ENCODE results near the gene APMAP. TPM values are rescaled to one million over a fixed set of nuclear protein-coding genes. Genes with fewer than 3 reads are reported as not detected.

Gene APMAP
- total and polyA plus RNA-seq, 4 donors, result 132 to 378 (median 234) TPM

- WGBS, result 97% methylated on average over 16 of the region's 16 CpGs
- H3K27ac ChIP-seq (ENCODE audit: low read depth in 1 of 2, low read length in 2 of 2), result no peak overlapping the region
- H3K27me3 ChIP-seq (ENCODE audit: control insufficient read depth in 4 of 4, insufficient read depth in 4 of 4, low read length in 3 of 4), result no peaks in the 10 kb centered on the region
- H3K4me3 ChIP-seq (ENCODE audit: low read depth in 1 of 3, low read length in 3 of 3), result no peak overlapping the region
- no peak for DNase-seq (ENCODE audit: low spot score)
- H3K4me1 ChIP-seq (ENCODE audit: control insufficient read depth in 4 of 4, insufficient read depth in 4 of 4, low read length in 3 of 4), result peaks cover 0 to 5% (median 0%) of the 10 kb centered on the region in 4 donors
- H3K9ac ChIP-seq (ENCODE audit: low read depth in 1 of 2, low read length in 2 of 2), result no peak overlapping the region
- H3K36me3 ChIP-seq (ENCODE audit: control insufficient read depth in 4 of 4, insufficient read depth in 3 of 4, low read depth in 1 of 4, low read length in 3 of 4), result no peaks in the 10 kb centered on the region
- H3K9me3 ChIP-seq (ENCODE audit: control insufficient read depth in 4 of 4, low read length in 3 of 4), result no peaks in the 10 kb centered on the region
- TF ChIP-seq ZBTB33 (IDR thresholded peaks at IDR 0.05) (no peak), FOXA1 (IDR thresholded peaks at IDR 0.05) (no peak), NR2F2 (IDR thresholded peaks at IDR 0.05) (no peak), JUND (IDR thresholded peaks at IDR 0.05) (no peak), HNF4A (conservative IDR thresholded peaks at IDR 0.05) (no peak), RXRA (IDR thresholded peaks at IDR 0.05) (no peak), SP1 (IDR thresholded peaks at IDR 0.05) (no peak), EGR1 (IDR thresholded peaks at IDR 0.05; ENCODE audit: low read depth in 2 of 2) (no peak), ATF3 (IDR thresholded peaks at IDR 0.05) (no peak), HNF4G (IDR thresholded peaks at IDR 0.05) (no peak), TAF1 (conservative IDR thresholded peaks at IDR 0.05) (no peak), GABPA (IDR thresholded peaks at IDR 0.05 in 1 of 2, conservative IDR thresholded peaks at IDR 0.05 in 1 of 2) (no peak), YY1 (IDR thresholded peaks at IDR 0.05) (no peak), MAX (IDR thresholded peaks at IDR 0.05) (no peak), FOXA2 (IDR thresholded peaks at IDR 0.05) (no peak), RAD21 (IDR thresholded peaks at IDR 0.05) (no peak)
- TF ChIP-seq, protein P1, sequence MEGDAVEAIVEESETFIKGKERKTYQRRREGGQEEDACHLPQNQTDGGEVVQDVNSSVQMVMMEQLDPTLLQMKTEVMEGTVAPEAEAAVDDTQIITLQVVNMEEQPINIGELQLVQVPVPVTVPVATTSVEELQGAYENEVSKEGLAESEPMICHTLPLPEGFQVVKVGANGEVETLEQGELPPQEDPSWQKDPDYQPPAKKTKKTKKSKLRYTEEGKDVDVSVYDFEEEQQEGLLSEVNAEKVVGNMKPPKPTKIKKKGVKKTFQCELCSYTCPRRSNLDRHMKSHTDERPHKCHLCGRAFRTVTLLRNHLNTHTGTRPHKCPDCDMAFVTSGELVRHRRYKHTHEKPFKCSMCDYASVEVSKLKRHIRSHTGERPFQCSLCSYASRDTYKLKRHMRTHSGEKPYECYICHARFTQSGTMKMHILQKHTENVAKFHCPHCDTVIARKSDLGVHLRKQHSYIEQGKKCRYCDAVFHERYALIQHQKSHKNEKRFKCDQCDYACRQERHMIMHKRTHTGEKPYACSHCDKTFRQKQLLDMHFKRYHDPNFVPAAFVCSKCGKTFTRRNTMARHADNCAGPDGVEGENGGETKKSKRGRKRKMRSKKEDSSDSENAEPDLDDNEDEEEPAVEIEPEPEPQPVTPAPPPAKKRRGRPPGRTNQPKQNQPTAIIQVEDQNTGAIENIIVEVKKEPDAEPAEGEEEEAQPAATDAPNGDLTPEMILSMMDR (IDR thresholded peaks at IDR 0.05; ENCODE audit: low read depth, low read length, missing input control), result no peak
- TF ChIP-seq, protein P2, sequence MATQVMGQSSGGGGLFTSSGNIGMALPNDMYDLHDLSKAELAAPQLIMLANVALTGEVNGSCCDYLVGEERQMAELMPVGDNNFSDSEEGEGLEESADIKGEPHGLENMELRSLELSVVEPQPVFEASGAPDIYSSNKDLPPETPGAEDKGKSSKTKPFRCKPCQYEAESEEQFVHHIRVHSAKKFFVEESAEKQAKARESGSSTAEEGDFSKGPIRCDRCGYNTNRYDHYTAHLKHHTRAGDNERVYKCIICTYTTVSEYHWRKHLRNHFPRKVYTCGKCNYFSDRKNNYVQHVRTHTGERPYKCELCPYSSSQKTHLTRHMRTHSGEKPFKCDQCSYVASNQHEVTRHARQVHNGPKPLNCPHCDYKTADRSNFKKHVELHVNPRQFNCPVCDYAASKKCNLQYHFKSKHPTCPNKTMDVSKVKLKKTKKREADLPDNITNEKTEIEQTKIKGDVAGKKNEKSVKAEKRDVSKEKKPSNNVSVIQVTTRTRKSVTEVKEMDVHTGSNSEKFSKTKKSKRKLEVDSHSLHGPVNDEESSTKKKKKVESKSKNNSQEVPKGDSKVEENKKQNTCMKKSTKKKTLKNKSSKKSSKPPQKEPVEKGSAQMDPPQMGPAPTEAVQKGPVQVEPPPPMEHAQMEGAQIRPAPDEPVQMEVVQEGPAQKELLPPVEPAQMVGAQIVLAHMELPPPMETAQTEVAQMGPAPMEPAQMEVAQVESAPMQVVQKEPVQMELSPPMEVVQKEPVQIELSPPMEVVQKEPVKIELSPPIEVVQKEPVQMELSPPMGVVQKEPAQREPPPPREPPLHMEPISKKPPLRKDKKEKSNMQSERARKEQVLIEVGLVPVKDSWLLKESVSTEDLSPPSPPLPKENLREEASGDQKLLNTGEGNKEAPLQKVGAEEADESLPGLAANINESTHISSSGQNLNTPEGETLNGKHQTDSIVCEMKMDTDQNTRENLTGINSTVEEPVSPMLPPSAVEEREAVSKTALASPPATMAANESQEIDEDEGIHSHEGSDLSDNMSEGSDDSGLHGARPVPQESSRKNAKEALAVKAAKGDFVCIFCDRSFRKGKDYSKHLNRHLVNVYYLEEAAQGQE (IDR thresholded peaks at IDR 0.05), result no peak
These were observed 39.5 kb upstream of the APMAP start for GRCh38 chr20:25032065-25032477.

Measured in liver (tissue), 9 donors.